ENCODE data around the gene EIF3B.
A peak's percentile ranks its signal among the peaks of the same experiment; 100 is the strongest.
"Not testable (repeated sequence)": the region's sequence is repeated elsewhere in the genome, so short reads cannot be mapped to it uniquely, and the experiment has no call there.

Gene EIF3B

GRCh38 chr7:2354186-2354938 is at the start of gene EIF3B:
Gene EIF3B, plus strand, starts transcription at chr7:2354827. Its CDS starts 95 bp downstream, at chr7:2354922.
- peak within 1 kb of the TSS; percentile 96 for H3K4me3 ChIP-seq (ENCODE audit: low read depth, low read length)
- TF ChIP-seq CTCF (IDR thresholded peaks at IDR 0.05; ENCODE audit: borderline replicate concordance, insufficient read depth, low read depth, low read length) = no peak

GRCh38 chr7:2305258-2305657 is 49.4 kb upstream of the EIF3B start:
- H3K4me3 ChIP-seq (ENCODE audit: low read depth, low read length) = not testable (repeated sequence)

- H3K4me3 ChIP-seq (ENCODE audit: low read depth, low read length) = peak overlapping the region; percentile 42
- TF ChIP-seq CTCF (IDR thresholded peaks at IDR 0.05; ENCODE audit: borderline replicate concordance, insufficient read depth, low read depth, low read length) = no peak
Measured at GRCh38 chr7:2306688-2307087, 47.9 kb upstream of the EIF3B start.

- H3K4me3 ChIP-seq (ENCODE audit: low read depth, low read length) = peak overlapping the region; percentile 42
- no peak for TF ChIP-seq CTCF (IDR thresholded peaks at IDR 0.05; ENCODE audit: borderline replicate concordance, insufficient read depth, low read depth, low read length)
Measured at GRCh38 chr7:2307690-2308107, 46.9 kb upstream of the EIF3B start.

GRCh38 chr7:2309889-2310331 is 44.7 kb upstream of the EIF3B start:
- no peak for TF ChIP-seq CTCF (IDR thresholded peaks at IDR 0.05; ENCODE audit: borderline replicate concordance, insufficient read depth, low read depth, low read length)
- no peak overlapping the region for H3K4me3 ChIP-seq (ENCODE audit: low read depth, low read length)

- no peak for TF ChIP-seq CTCF (IDR thresholded peaks at IDR 0.05; ENCODE audit: borderline replicate concordance, insufficient read depth, low read depth, low read length)
- H3K4me3 ChIP-seq (ENCODE audit: low read depth, low read length) = peak overlapping the region; percentile 48
Measured at GRCh38 chr7:2312267-2312929, 42.2 kb upstream of the EIF3B start.

- TF ChIP-seq CTCF (IDR thresholded peaks at IDR 0.05; ENCODE audit: borderline replicate concordance, insufficient read depth, low read depth, low read length) = no peak
- peak overlapping the region; percentile 93 for H3K4me3 ChIP-seq (ENCODE audit: low read depth, low read length)
Measured at GRCh38 chr7:2313450-2314208, 41.0 kb upstream of the EIF3B start.
